Tibial nerve (tissue), 4 donors: Measurements from ENCODE around the gene SLC25A28.

Experiments used
- CTCF ChIP-seq, 5 experiments: fragments of 200-600 bp in 3 of 5; fragments of 450-650 bp in 2 of 5; sonication (generic) in 3 of 5; IDR thresholded peaks; one replicate each; pipeline ENCODE4 v1.5.1; 2016 to 2019; ENCODE audit warnings: antibody characterized with exemption in 5 of 5, mild to moderate bottlenecking in 3 of 5, moderate library complexity in 2 of 5
- EP300 ChIP-seq, 2 donors: sonication (generic); formaldehyde crosslinking; IDR thresholded peaks; one replicate each; pipeline ENCODE4 v1.6.1; 2017; ENCODE audit warnings: antibody characterized with exemption in 2 of 2, mild to moderate bottlenecking in 1 of 2
- POLR2A ChIP-seq, 2 donors: fragments of 450-650 bp; IDR thresholded peaks; one replicate each; pipeline ENCODE4 v1.6.1; 2017; ENCODE audit warnings: antibody characterized with exemption in 2 of 2, mild to moderate bottlenecking in 2 of 2, moderate library complexity in 2 of 2

- TF ChIP-seq EP300 (IDR thresholded peaks at IDR 0.05) (peak; percentile 76 to 88), CTCF (IDR thresholded peaks at IDR 0.05) (peak in 2 of 5 experiments; percentile 52 to 60), POLR2A (IDR thresholded peaks at IDR 0.05) (peak; percentile 52 to 77)
These were observed 643 bp upstream of the SLC25A28 start for GRCh38 chr10:99620711-99621453.
